NCI-H2107 treated with DMSO at 0.1 percent for 48 hours (cell line): ENCODE results near the gene BCL2L1.
"Not testable (repeated sequence)": the region's sequence is repeated elsewhere in the genome, so short reads cannot be mapped to it uniquely, and the experiment has no call there.

Source experiments
- DNase-seq: peaks from one replicate; lab custom pipeline; 2025; ENCODE audit not compliant: unreplicated experiment; lab: John Stamatoyannopoulos, UW

The BCL2L1 gene

GRCh38 chr20:31661625-31662371 lies 60.9 kb downstream of the BCL2L1 start:
- peak; percentile 35 for DNase-seq

- DNase-seq, result no peak
These were observed 68.1 kb downstream of the BCL2L1 start for GRCh38 chr20:31654534-31654933.

GRCh38 chr20:31653561-31653960 lies 69.1 kb downstream of the BCL2L1 start:
- no peak for DNase-seq

GRCh38 chr20:31652917-31653396 lies 69.7 kb downstream of the BCL2L1 start:
- no peak for DNase-seq

- not testable (repeated sequence) for DNase-seq
These were observed 74.6 kb downstream of the BCL2L1 start for GRCh38 chr20:31648104-31648503.

- DNase-seq, result no peak
These were observed 78.0 kb downstream of the BCL2L1 start for GRCh38 chr20:31644701-31645100.

- DNase-seq, result no peak
These were observed 79.1 kb downstream of the BCL2L1 start for GRCh38 chr20:31643522-31643921.

- no peak for DNase-seq
These were observed 79.8 kb downstream of the BCL2L1 start for GRCh38 chr20:31642837-31643236.

GRCh38 chr20:31641391-31641790 lies 81.3 kb downstream of the BCL2L1 start:
- no peak for DNase-seq

GRCh38 chr20:31640259-31640658 lies 82.4 kb downstream of the BCL2L1 start:
- DNase-seq, result no peak

- no peak for DNase-seq
These were observed 83.9 kb downstream of the BCL2L1 start for GRCh38 chr20:31638816-31639215.

- no peak for DNase-seq
These were observed 84.4 kb downstream of the BCL2L1 start for GRCh38 chr20:31638317-31638716.

- no peak for DNase-seq
These were observed 85.0 kb downstream of the BCL2L1 start, which contains the start of gene COX4I2 for GRCh38 chr20:31637660-31638059. Gene COX4I2 (plus strand): TSS chr20:31637912. CDS start chr20:31639018, 1,106 bp downstream.

GRCh38 chr20:31633339-31633914 lies 89.2 kb downstream of the BCL2L1 start:
- no peak for DNase-seq

GRCh38 chr20:31632548-31633338 lies 89.9 kb downstream of the BCL2L1 start:
- no peak for DNase-seq

- no peak for DNase-seq
These were observed 92.4 kb downstream of the BCL2L1 start for GRCh38 chr20:31630187-31630790.

GRCh38 chr20:31628057-31628456 lies 94.6 kb downstream of the BCL2L1 start:
- not testable (repeated sequence) for DNase-seq

- DNase-seq, result not testable (repeated sequence)
These were observed 96.1 kb downstream of the BCL2L1 start for GRCh38 chr20:31626534-31626933.

- DNase-seq, result not testable (repeated sequence)
These were observed 99.6 kb downstream of the BCL2L1 start for GRCh38 chr20:31623123-31623505.

GRCh38 chr20:31620246-31620645 lies 102.4 kb downstream of the BCL2L1 start:
- no peak for DNase-seq

GRCh38 chr20:31617432-31618104 lies 105.1 kb downstream of the BCL2L1 start:
- no peak for DNase-seq
